Astrocyte of the spinal cord (primary cell): ENCODE data around the gene CCNE1.
A peak's percentile ranks its signal among the peaks of the same experiment; 100 is the strongest.

Experiments used
- DNase-seq: peaks from one replicate; pipeline ENCODE4 v3.0.0; 2011; ENCODE audit warnings: low read depth, low spot score
- H3K4me3 ChIP-seq: 2 replicates; pipeline ENCODE4 v1.5.1; 2011; ENCODE audit warnings: low read depth, mild to moderate bottlenecking, low read length, moderate library complexity
- CTCF ChIP-seq: IDR thresholded peaks from 2 replicates; pipeline ENCODE4 v1.5.1; 2012; ENCODE audit warnings: low read depth, mild to moderate bottlenecking, low read length, inconsistent platforms
- in situ Hi-C: cut with HindIII; loops from 2 replicates; pipeline ENCODE4 v1.10.0; 2017; ENCODE audit warnings: low sequenced_read_pairs

The CCNE1 gene

GRCh38 chr19:29841559-29842367 lies 30.0 kb downstream of the CCNE1 start:
- in situ Hi-C loops: no loop called here
- peak; percentile 9 for DNase-seq
- H3K4me3 ChIP-seq: no peak overlapping the region
- no peak for TF ChIP-seq CTCF

GRCh38 chr19:29842471-29843179 lies 30.8 kb downstream of the CCNE1 start:
- in situ Hi-C loops: no loop called here
- no peak for TF ChIP-seq CTCF
- no peak overlapping the region for H3K4me3 ChIP-seq
- no peak for DNase-seq

- H3K4me3 ChIP-seq: peak overlapping the region; percentile 13
- no peak for DNase-seq
- TF ChIP-seq CTCF: no peak
- in situ Hi-C loops: no loop called here
These were observed 31.6 kb downstream of the CCNE1 start for GRCh38 chr19:29843180-29844051.

- in situ Hi-C loops: no loop called here
- peak overlapping the region; percentile 68 for H3K4me3 ChIP-seq
- peak; percentile 93 for DNase-seq
- TF ChIP-seq CTCF: peak; percentile 1
These were observed 33.2 kb downstream of the CCNE1 start for GRCh38 chr19:29844891-29845573.

DNA sequence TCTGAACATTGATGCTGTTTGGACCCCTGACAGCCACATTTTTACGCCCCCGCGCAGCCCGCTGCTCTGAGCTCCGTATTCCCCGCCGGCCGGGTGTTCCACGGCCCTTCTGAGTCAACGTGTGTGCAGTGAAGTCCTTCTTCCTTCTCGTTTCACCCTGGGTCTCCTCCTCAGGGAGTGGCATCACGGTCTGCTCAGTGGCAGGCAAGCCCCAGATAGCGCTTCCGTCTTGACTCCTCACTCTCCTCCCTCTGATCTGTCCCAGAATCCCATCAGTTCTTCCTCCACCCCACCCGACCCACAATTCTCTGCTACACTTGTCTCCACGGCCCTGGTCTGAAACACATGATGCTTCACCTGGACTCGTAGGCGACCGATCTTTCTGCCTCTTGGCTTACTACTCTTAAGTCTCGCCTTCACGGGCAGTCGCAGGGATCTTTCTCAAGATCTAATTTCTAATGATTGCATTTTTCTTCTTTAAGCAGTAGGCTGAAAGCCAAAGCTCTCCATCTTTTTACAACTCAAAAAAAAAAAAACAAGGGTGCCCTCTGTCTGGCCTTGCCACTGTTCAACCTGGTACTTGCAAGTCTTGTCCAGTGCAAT lies 33.9 kb downstream of the CCNE1 start:
- no peak for DNase-seq
- in situ Hi-C loops: no loop called here

More for the DNA sequence above, 33.9 kb downstream of the CCNE1 start:
- no peak for TF ChIP-seq CTCF
- peak overlapping the region; percentile 68 for H3K4me3 ChIP-seq
